ENCODE results near the gene RHOG.

Gene RHOG

GRCh38 chr11:3853545-3853842, 12.7 kb upstream of the RHOG start:
- no peak for TF ChIP-seq YY1 (IDR thresholded peaks at IDR 0.05; ENCODE audit: low read depth)
- TF ChIP-seq TAF1 (IDR thresholded peaks at IDR 0.05; ENCODE audit: low read depth): no peak
- TF ChIP-seq MAX (IDR thresholded peaks at IDR 0.05): no peak
- TF ChIP-seq CREB1 (IDR thresholded peaks at IDR 0.05; ENCODE audit: low read depth): no peak
- no peak for TF ChIP-seq FOXM1 (IDR thresholded peaks at IDR 0.05; ENCODE audit: borderline replicate concordance, low read depth)
- TF ChIP-seq EP300 (IDR thresholded peaks at IDR 0.05; ENCODE audit: borderline replicate concordance): no peak
- no peak for TF ChIP-seq REST (IDR thresholded peaks at IDR 0.05; ENCODE audit: low read depth)
- no peak for TF ChIP-seq TCF12 (IDR thresholded peaks at IDR 0.05; ENCODE audit: low read depth)
- no peak for TF ChIP-seq RAD21 (IDR thresholded peaks at IDR 0.05; ENCODE audit: low read depth)
- TF ChIP-seq EGR1 (IDR thresholded peaks at IDR 0.05): no peak
- TF ChIP-seq ZBTB7A (IDR thresholded peaks at IDR 0.05; ENCODE audit: low read depth): no peak
- TF ChIP-seq TEAD4 (IDR thresholded peaks at IDR 0.05): no peak

- TF ChIP-seq RAD21 (IDR thresholded peaks at IDR 0.05; ENCODE audit: low read depth) (peak; percentile 64), MAX (IDR thresholded peaks at IDR 0.05) (no peak)
Measured at GRCh38 chr11:3849297-3849874, 8.6 kb upstream of the RHOG start.

- TF ChIP-seq NFIC (IDR thresholded peaks at IDR 0.05) (no peak), CREB1 (IDR thresholded peaks at IDR 0.05; ENCODE audit: low read depth) (no peak), EP300 (IDR thresholded peaks at IDR 0.05; ENCODE audit: borderline replicate concordance) (no peak), FOXM1 (IDR thresholded peaks at IDR 0.05; ENCODE audit: borderline replicate concordance, low read depth) (no peak), EGR1 (IDR thresholded peaks at IDR 0.05) (no peak), ZBTB7A (IDR thresholded peaks at IDR 0.05; ENCODE audit: low read depth) (no peak), TCF12 (IDR thresholded peaks at IDR 0.05; ENCODE audit: low read depth) (no peak), TEAD4 (IDR thresholded peaks at IDR 0.05) (no peak), CEBPB (IDR thresholded peaks at IDR 0.05) (no peak), RAD21 (IDR thresholded peaks at IDR 0.05; ENCODE audit: low read depth) (no peak), TAF1 (IDR thresholded peaks at IDR 0.05; ENCODE audit: low read depth) (no peak), REST (IDR thresholded peaks at IDR 0.05; ENCODE audit: low read depth) (no peak), MAX (IDR thresholded peaks at IDR 0.05) (no peak), USF1 (IDR thresholded peaks at IDR 0.05) (no peak), YY1 (IDR thresholded peaks at IDR 0.05; ENCODE audit: low read depth) (no peak)
Measured at GRCh38 chr11:3845670-3846069, 4.9 kb upstream of the RHOG start.

- no peak for TF ChIP-seq TEAD4 (IDR thresholded peaks at IDR 0.05)
- no peak for TF ChIP-seq EGR1 (IDR thresholded peaks at IDR 0.05)
- TF ChIP-seq FOXM1 (IDR thresholded peaks at IDR 0.05; ENCODE audit: borderline replicate concordance, low read depth): no peak
- no peak for TF ChIP-seq RAD21 (IDR thresholded peaks at IDR 0.05; ENCODE audit: low read depth)
- TF ChIP-seq USF1 (IDR thresholded peaks at IDR 0.05): no peak
- TF ChIP-seq EP300 (IDR thresholded peaks at IDR 0.05; ENCODE audit: borderline replicate concordance): no peak
- no peak for TF ChIP-seq MAX (IDR thresholded peaks at IDR 0.05)
- TF ChIP-seq TCF12 (IDR thresholded peaks at IDR 0.05; ENCODE audit: low read depth): no peak
- no peak for TF ChIP-seq CREB1 (IDR thresholded peaks at IDR 0.05; ENCODE audit: low read depth)
- TF ChIP-seq NFIC (IDR thresholded peaks at IDR 0.05): no peak
- no peak for TF ChIP-seq ZBTB7A (IDR thresholded peaks at IDR 0.05; ENCODE audit: low read depth)
- TF ChIP-seq YY1 (IDR thresholded peaks at IDR 0.05; ENCODE audit: low read depth): no peak
- TF ChIP-seq CEBPB (IDR thresholded peaks at IDR 0.05): no peak
- TF ChIP-seq TAF1 (IDR thresholded peaks at IDR 0.05; ENCODE audit: low read depth): no peak
- no peak for TF ChIP-seq REST (IDR thresholded peaks at IDR 0.05; ENCODE audit: low read depth)
Measured at GRCh38 chr11:3845246-3845645, 4.5 kb upstream of the RHOG start.
